Left ventricle myocardium superior (tissue), 1 donor: ENCODE measurements around the gene MCC. TPM values are rescaled to one million over a fixed set of nuclear protein-coding genes. Genes with fewer than 3 reads are reported as not detected.

Experiments used
- ATAC-seq: fragments of 200-7000 bp; cut with Tn5 transposase; one replicate; pipeline ENCODE4 v1.9.1; 2020; ENCODE audit warnings: mild to moderate bottlenecking, moderate library complexity
- DNase-seq: peaks from one replicate; pipeline ENCODE4 v3.0.0-alpha.2; 2020
- intact Hi-C: fragments of 100-400 bp; cut with micrococcal nuclease; formaldehyde crosslinking; loops from one replicate; pipeline ENCODE4 v1.11.0; 2022
- total RNA-seq: library from RNA; stranded (reverse); fragmentation: NEBNext Ultra II Directional; extraction: Animal tissue kit (Norgen Biotek cat#: 25700); gene quantifications from one replicate; pipeline ENCODE4 v1.2.1, GENCODE V29; 2021
- donor health status: DM: no; HTN: yes; CAD: no; lungs with severe emphysema.

MCC gene
- total RNA-seq, 1 donor from 2014 or later, result 27.1 TPM

DNA sequence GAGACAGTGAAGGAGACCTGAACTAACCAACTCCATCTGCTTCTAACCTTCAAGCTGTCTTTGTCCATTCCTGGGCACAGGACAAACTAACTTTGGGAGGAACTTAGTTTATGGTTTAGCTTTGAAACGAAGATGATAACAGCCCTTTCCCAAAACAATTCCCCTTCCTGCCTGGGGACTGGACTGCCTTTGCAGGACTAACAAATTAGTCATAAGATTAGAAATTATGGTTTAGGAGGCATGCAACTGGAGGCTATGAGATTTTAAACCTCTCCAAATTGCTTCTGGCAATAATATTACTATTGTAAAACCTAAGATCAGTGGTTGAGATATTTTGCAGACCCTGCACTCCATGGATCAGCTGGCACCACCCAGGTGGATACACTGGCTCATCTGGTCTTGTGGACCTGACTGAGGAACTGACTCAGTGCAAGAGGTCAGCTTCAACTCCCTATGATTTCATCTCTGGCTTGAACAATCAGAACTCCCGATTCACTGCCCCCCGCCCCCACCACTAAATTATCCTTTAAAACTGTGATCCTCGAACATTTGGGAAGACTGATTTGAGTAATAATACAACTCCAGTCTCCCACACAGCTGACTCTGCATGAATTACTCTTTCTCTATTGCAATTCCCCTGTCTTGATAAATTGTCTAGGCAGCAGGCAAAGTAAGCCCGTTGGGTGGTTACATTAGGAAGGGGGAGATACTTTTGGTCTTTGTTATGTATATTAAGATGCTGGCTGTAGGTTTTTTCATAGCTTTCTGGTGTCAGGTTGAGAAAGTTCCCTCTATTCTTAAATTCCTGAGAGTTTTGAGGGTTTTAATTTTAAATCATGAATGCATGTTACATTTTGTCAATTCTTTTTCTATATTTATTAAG lies 266.7 kb downstream of the MCC start:
- DNase-seq (no peak), ATAC-seq (no peak)
- intact Hi-C loops, result no loop called here

DNA sequence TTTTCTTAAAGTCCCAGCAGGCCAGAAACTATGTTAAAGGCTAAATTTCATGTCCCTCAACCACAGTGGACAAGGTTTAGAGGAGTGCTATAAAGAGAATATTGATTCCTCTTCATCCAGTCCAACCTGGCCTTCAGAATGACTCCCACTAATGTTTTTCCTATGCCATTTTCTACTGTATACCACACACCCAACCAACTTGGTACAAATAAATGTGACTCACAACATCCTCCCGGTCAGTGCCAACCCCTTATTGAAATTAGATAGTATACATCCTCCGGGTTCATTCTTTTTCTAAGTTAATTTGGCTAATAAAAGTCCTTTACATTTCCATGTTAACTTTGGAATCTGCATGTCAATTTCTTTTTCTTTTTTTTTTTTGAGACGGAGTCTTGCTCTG lies 268.6 kb downstream of the MCC start:
- no peak for ATAC-seq
- no peak for DNase-seq
- intact Hi-C loops, result no loop called here

DNA sequence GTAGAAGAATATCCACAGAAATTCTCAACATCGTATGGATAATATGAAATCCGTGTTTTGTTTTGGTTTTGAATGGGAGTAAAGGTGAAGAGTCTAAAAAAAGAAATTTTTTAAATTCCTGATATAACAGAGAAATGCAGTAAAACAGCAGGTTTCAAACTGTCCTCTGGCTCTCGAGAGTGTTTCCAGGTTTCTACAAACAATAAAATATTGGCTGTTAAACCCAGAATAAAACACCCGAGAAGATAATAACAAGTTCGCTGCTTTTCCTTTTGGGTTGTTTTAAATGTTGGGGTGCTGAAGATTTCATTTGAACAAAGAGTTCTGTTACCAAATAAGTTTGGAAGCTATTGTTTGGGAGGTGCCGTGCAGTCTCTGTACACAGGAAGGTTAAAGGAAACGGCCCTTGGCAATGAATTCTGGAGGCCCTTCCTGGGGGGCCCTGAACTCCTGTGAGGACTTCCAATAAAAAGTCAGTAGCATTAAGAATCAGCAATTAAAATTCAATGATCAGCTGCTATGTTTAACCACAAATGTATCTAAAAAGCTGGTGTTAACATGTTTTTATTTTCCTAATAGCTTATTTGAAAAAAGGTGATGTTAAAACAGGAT lies 269.2 kb downstream of the MCC start:
- intact Hi-C loops, result no loop called here
- ATAC-seq (peak; percentile 47), DNase-seq (no peak)

DNA sequence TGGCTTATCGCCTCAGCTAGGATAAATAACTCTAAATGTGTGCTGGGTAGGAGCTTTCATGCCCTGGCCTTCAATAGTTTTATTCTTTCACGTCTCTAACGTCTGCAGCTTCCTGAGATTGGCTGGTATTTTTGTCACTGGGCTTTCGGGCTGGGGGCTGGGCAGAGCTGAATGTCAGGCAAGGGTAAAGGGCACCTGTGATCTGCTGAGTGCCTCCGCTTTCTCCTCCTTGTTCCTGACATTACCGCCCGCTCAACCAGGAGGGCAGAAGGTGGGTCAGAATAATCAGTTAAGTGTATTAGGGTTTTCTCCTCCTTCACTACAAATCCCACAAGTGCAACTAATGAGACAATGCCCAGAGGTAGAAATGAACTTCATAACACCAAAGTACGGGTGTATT lies 270.1 kb downstream of the MCC start:
- intact Hi-C loops, result no loop called here
- ATAC-seq (peak; percentile 92), DNase-seq (peak; percentile 71)

DNA sequence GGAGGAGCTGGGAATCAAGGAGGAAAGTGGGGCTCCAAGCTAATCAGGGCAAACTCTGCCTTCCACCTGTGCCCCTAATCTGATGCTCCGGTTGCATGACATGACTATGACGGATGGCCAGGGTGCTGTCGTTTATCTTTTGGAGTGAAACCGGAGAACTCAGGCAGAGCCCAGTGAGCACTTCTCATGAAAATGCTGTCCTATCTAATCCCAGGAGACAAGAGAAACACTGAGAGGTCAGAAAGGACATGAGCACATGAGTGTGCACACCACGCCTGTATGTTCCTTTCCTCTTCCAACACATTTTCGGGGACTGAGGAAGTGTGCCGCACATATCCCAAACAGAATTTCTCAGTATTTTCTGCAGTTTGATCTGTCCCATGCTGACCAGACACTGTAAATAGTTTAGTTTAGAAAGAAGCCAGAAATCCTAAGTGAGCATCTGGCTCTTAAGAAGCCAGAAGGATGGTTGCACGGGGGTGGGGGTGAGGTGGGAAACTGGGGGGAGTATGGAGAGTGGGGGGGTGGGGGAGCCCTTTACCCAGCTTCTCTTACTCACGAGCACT lies 270.6 kb downstream of the MCC start:
- peak; percentile 78 for ATAC-seq
- intact Hi-C loops, result no loop called here
- no peak for DNase-seq

DNA sequence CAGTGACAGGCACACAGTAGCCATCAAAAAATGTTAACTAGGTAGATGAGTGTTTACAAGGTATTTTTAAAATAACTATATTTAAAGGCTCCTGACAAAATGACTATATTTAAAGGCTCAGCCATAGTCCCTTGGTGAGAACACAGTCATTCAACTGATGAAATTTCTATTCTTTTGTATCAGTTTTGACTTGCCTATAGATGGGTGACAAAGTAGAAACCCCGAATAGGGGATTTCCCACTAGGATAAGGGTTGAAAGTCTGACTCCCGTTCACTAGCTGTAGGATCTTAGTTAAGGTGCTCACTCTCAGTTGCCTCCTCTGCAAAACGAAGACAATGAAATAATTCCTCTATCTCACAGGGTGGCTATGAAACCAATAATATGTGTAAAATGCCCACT lies 271.7 kb downstream of the MCC start:
- DNase-seq, result no peak
- intact Hi-C loops, result no loop called here
- ATAC-seq, result no peak

DNA sequence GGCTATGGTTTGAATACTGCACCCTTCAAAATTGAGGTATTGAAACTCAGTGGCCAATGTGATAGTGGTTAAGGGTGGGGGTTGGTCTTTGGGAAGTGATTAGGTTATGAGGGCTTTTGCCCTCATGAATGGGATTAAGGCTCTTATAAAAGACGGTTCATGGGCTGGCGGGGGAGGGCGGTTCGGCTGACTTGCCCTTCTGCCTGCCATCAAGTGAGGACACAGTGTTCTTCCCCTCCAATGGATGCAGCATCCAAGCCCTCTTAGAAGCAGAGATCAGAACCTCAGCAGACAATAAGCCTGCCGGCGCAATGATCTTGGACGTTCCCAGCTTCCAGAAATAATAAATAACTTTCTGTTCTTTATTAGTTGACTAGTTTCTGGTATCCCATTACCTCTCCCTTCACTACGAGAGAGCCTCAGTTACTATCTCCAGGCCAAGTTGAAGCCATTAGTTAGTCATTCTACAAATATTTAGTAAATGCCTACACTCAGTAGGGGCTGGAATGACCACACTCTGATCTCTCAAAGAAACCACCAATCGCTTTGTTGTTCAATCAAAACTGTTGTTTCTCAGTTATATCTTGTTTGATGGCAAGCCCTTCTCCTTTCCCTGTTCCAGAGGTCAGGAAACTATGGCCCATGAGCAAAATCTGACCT lies 272.7 kb downstream of the MCC start:
- DNase-seq, result no peak
- intact Hi-C loops, result no loop called here
- ATAC-seq, result no peak

DNA sequence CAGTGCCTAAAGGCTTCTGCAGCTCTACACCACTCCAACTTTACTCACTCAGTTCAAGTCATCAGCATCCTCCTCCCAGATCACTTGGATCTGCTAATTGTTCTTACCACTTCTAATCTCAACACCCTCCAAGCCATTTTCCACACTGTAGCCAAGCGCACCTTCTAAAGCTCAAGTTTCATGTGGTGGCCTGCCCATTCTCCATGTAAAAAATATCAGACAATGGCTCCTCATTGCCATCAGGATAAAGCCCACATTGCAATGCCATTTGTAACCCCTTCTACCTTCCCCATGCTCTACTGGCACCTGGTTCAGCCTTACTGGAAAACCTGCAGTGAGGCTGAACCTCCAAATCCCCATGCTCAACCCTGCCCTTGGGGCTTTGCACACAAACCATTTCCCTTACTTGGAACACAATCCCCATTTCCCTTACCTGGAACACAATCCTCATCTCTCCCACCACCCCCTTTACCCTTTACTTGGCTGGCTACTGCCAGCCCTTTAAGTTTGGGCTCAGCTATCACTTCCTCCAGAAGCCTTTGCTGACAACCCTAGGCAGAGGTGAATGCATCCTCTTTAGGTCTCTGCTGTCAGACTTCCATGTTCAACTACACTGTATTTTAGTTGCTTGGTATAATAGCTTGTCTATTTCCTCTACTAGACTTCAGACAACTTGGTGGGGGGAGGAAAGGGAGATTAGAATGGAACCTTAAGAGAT lies 273.5 kb downstream of the MCC start:
- DNase-seq (no peak), ATAC-seq (no peak)
- intact Hi-C loops, result no loop called here

DNA sequence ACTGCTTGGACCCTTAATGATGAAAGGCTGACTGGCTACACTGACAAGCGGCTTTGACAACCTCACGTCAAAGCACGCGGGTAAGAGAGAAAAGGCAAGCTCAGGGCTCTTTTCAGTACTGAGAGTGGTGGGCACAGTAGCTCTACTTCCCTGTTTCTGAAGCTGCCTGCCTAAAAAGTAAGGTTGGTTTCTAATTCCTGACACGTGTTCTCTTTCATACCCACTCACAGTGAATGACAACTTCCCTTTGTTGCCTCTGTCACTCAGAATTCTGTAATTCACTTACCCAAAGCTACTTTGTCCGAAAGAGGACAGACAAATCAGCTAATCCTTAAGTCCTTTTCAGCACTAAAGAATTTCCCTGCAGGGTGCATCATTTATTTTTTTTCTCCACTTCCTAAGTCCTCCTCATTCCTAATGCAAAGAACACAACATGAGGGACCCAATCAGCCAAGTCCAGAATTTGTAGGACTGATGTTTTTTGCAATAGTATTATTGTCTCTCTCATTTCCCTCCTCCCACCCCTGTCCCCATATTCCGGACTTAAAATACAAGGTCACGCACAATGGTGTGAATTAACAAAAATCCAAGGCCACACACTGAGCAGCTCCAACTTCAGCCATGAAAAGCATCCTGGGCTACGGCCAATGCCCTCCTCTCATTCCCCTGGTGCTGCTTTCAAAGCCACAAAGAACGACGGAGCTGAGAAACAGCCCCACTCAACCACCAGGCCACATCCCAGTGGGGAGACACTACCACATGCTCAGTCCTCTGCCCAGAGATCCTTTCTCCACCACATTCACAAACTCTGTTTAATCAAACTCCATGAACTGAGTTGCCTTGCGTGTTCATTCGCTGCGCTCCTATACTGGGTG lies 274.5 kb downstream of the MCC start:
- DNase-seq, result no peak
- ATAC-seq, result no peak
- intact Hi-C loops, result no loop called here

DNA sequence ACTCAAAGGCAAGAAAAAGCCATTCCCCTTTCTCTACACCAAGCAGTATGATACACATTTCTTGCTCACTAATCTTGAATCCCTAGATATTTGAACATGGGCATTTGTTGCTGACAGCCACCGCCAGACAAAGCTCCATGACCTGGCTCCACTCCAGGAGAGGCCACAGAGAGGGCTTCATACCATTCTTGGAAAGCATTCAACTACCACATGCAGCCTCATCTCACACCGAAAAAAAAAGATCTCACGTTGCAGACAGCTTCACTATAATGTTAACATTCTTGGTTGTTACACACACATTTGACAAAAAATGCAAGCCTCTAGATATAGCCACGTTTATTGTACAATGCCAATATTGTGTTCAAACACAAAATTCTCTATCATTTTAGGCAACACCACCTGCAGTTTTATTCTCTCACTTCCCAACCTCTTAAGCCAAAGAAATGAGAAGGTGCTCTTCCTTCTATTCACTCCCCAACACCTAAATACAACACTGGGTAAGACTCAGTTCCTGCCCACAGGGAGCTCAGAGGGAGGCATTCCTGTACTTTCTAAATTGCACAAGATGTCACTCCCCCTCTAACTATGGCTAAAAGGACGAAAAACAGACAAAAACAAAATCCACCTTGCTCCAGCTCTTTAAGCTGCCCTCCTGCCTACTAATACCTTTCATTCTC lies 275.9 kb downstream of the MCC start:
- ATAC-seq (peak; percentile 70), DNase-seq (peak; percentile 59)
- intact Hi-C loops, result no loop called here

DNA sequence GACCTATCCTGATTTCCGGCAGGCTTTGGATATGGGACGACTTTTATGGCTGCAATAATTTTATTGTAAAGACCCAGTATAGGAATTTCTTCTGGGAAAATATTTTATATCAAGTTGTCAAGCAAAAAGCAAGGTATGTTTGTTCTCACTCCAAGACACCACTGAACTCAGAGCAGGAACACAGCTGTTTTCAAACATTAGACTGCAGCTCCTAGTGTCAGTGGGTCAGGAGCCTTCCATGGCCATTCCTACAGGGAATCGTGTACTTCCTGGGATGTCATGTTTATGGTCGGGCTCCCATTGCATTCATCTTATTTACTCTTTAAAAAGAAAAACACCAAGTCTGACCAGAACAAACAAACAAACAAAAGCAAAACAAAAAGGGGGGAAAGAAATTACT lies 278.8 kb downstream of the MCC start:
- ATAC-seq, result no peak

DNA sequence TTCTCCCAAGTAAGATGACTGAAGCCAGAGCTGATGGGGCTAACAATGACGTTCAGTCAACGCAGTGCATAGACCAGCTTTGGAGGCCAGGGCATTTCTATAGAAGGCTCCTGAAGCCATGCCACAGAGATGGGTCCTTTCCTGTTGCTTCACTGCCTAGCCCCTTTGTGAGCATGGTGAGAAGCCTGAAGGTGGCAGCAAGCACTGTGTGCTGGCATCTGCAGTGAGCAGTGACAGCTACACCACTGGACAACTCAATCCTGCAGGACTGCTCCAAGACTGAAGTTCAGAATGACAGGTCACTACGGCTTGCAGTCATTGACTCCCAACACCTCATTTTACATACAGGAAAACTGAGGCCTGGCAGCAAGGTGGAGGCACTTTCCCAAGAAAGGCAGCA lies 282.4 kb downstream of the MCC start:
- peak; percentile 54 for ATAC-seq
- DNase-seq, result peak; percentile 45
- intact Hi-C loops, result loop anchor here (10.0 kb wide), 2 partner anchors 89 to 121 kb away; no protein-coding TSS in a partner anchor

More for the DNA sequence above, 278.8 kb downstream of the MCC start:
- no peak for DNase-seq
- intact Hi-C loops, result loop anchor here (10.0 kb wide), 2 partner anchors 85 to 125 kb away; no protein-coding TSS in a partner anchor

DNA sequence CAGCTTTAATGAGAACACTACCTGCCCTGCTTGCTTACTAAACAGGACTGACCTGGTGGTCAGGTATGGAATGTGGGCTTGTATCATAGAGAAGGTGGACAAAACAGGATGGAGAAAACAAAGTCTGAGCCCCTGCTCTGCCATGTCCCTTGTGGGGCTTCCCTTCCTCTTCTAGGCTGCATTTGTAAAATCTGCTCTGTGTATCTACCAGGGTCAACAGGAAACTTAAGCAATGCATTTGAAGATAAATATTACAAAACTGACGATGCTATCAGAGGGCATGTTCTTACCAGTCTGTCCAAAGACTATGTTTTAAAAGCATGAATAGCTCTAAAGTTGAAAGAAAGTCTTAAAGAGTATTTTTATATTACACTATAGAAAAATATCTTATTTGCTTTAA lies 282.9 kb downstream of the MCC start:
- ATAC-seq (no peak), DNase-seq (no peak)
- intact Hi-C loops, result loop anchor here (10.0 kb wide), 2 partner anchors 89 to 121 kb away; no protein-coding TSS in a partner anchor

DNA sequence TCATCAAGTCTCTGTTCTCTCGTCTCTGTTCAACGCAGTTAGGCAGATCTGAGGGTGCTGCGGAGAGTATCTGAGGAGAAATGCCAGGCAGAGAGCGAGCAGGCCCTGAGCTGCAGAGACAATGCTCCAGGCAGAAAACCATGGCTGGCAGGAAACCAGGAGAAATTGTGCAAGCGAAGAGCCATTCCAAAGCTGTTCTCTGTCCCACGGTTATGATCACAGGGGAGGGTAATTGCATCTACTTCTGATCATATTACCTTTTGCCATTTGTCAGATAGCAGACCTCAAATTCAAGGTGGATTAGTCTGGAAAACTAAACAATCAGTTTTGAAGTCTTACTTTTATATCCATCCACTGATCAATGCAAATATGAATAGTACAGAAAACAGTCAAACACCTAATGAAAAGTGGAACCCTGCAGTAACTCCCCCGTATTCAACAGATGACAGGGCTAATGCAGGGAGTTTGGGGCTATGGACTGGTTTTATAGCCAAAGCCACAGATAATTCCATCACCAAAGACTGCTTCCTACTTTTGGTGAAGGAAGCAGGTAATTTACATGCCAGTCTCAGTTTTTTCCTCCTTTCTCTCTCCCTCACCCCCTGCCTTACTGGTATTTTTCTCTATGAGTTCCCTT lies 283.6 kb downstream of the MCC start:
- DNase-seq (peak; percentile 63), ATAC-seq (peak; percentile 70)
- intact Hi-C loops, result loop anchor here (10.0 kb wide), 2 partner anchors 90 to 120 kb away; no protein-coding TSS in a partner anchor

DNA sequence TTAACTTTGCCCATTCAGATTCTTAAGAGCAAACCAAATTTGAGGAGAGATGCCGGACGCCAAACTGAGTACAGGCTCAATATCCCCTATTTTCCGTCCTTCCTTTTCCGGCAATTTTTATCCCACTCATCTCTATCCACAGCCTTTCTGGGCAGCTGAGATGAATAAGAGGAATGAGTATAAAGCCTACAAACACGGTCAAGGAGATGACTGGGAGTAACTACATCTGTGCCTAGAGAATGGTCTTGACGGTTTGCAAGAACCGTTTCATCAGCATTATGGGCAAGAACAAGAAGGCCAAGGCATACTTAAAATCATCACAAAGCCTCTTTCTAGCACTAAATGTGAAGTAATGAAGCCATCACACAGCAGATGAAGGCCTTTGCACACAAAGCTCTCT lies 284.3 kb downstream of the MCC start:
- DNase-seq (no peak), ATAC-seq (no peak)
- intact Hi-C loops, result loop anchor here (10.0 kb wide), 2 partner anchors 91 to 119 kb away; no protein-coding TSS in a partner anchor

DNA sequence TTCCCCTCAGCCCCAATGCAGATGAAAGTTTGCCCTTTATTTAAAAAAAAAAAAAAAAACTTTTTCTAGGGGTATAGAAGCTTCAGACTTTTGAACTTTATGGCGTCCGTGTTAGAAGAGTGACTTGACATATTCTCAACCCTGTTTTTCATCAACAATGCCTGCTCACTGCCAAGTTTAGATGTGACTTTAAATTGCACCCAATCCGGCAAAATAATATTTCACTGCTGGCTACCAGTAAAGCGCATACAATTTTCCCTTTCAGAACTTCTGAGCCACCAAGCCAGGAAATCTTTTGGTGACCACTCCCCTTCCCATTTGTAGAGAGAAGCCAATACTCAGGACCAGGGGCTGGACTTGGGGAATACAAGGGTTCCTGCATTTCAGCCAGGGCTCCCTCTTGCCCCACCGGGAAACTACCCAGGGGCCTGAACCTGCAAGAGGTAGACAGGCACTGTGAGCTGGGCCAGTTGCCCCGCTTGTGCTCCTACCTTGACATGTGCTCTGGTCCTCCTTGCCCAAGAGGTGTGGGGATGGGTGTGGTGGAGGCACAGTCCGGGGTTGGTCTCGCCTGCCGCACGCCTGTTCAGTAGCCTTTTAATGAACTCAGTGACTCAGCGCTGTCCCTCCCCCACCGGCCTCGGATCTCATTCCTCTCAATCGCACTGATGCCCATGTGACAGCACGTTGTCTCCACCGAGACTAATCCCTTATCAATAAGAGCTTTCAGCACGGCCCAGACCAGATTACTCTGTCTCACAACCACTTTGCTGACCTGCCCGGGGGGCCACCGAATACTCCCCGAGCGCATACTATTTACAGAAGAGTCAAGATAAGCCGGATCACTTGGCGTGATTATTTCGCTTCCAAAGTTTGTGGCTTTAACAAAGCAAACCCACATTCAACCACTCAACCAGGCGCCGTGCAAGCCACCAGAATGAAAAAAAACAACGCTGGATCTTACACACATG lies 285.2 kb downstream of the MCC start:
- ATAC-seq (peak; percentile 89), DNase-seq (peak; percentile 87)
- intact Hi-C loops, result loop anchor here (10.0 kb wide), 2 partner anchors 92 to 118 kb away; no protein-coding TSS in a partner anchor
